GM18520 (cell line): ENCODE data around the gene KLHDC8B.

Source experiments
- ATAC-seq: cut with Tn5 transposase; IDR thresholded peaks from one replicate; pipeline ENCODE4 v1.9.1; 2021; ENCODE audit not compliant: unreplicated experiment

Gene KLHDC8B

GRCh38 chr3:49158103-49158709, 13.2 kb upstream of the KLHDC8B start:
- ATAC-seq, result no peak

GRCh38 chr3:49158792-49159191, 12.6 kb upstream of the KLHDC8B start:
- no peak for ATAC-seq

GRCh38 chr3:49161197-49161596, 10.2 kb upstream of the KLHDC8B start:
- no peak for ATAC-seq

- ATAC-seq, result no peak
Measured at GRCh38 chr3:49161808-49162530, 9.4 kb upstream of the KLHDC8B start.

- no peak for ATAC-seq
Measured at GRCh38 chr3:49162751-49163419, 8.5 kb upstream of the KLHDC8B start.

- ATAC-seq, result no peak
Measured at GRCh38 chr3:49163609-49164008, 7.8 kb upstream of the KLHDC8B start.

- ATAC-seq, result no peak
Measured at GRCh38 chr3:49164983-49165720, 6.2 kb upstream of the KLHDC8B start.

GRCh38 chr3:49165771-49166751, 5.3 kb upstream of the KLHDC8B start, which contains the start of gene CCDC71:
Gene CCDC71, minus strand, starts transcription at chr3:49166331. Its CDS starts 2,123 bp downstream, at chr3:49164208.
- ATAC-seq, result no peak

- ATAC-seq, result no peak
Measured at GRCh38 chr3:49166752-49167556, 4.4 kb upstream of the KLHDC8B start.

- ATAC-seq, result no peak
Measured at GRCh38 chr3:49170744-49171118, 667 bp upstream of the KLHDC8B start.

- no peak for ATAC-seq
Measured at GRCh38 chr3:49171775-49172500, 540 bp downstream of the KLHDC8B start.

- no peak for ATAC-seq
Measured at GRCh38 chr3:49172551-49173041, 1.2 kb downstream of the KLHDC8B start.

GRCh38 chr3:49173116-49173791, 1.9 kb downstream of the KLHDC8B start:
- no peak for ATAC-seq

- ATAC-seq, result no peak
Measured at GRCh38 chr3:49173792-49174170, 2.4 kb downstream of the KLHDC8B start.

GRCh38 chr3:49174397-49174985, 3.1 kb downstream of the KLHDC8B start:
- no peak for ATAC-seq

GRCh38 chr3:49175530-49175929, 4.1 kb downstream of the KLHDC8B start:
- ATAC-seq, result no peak

- no peak for ATAC-seq
Measured at GRCh38 chr3:49177073-49177472, 5.7 kb downstream of the KLHDC8B start.

- no peak for ATAC-seq
Measured at GRCh38 chr3:49180116-49180515, 8.7 kb downstream of the KLHDC8B start.
